OCI-M2 (cell line): ENCODE data around the gene MEF2C.
"Not testable (repeated sequence)": the region's sequence is repeated elsewhere in the genome, so short reads cannot be mapped to it uniquely, and the experiment has no call there.

Source experiments
- DNase-seq: peaks from one replicate; lab custom pipeline; 2025; ENCODE audit not compliant: unreplicated experiment; lab: John Stamatoyannopoulos, UW

MEF2C gene

GRCh38 chr5:88805151-88805784, 77.7 kb downstream of the MEF2C start:
- DNase-seq = no peak

- DNase-seq = no peak
These were observed 78.5 kb downstream of the MEF2C start for GRCh38 chr5:88804444-88804843.

- no peak for DNase-seq
These were observed 79.7 kb downstream of the MEF2C start for GRCh38 chr5:88803309-88803708.

- DNase-seq = no peak
These were observed 82.9 kb downstream of the MEF2C start for GRCh38 chr5:88799938-88800535.

GRCh38 chr5:88798933-88799332, 84.1 kb downstream of the MEF2C start:
- not testable (repeated sequence) for DNase-seq

DNA sequence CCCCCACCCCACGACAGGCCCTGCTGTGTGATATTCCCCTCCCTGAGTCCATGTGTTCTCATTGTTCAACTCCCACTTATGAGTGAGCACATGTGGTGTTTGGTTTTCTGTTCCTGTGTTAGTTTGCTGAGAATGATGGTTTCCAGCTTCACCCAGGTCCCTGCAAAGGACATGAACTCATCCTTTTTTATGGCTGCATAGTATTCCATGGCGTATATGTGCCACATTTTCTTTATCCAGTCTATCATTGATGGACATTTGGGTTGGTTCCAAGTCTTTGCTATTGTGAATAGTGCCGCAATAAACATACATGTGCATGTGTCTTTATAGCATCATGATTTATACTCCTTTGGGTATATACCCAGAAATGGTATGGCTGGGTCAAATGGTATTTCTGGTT, 89.2 kb downstream of the MEF2C start:
- DNase-seq = not testable (repeated sequence)

DNA sequence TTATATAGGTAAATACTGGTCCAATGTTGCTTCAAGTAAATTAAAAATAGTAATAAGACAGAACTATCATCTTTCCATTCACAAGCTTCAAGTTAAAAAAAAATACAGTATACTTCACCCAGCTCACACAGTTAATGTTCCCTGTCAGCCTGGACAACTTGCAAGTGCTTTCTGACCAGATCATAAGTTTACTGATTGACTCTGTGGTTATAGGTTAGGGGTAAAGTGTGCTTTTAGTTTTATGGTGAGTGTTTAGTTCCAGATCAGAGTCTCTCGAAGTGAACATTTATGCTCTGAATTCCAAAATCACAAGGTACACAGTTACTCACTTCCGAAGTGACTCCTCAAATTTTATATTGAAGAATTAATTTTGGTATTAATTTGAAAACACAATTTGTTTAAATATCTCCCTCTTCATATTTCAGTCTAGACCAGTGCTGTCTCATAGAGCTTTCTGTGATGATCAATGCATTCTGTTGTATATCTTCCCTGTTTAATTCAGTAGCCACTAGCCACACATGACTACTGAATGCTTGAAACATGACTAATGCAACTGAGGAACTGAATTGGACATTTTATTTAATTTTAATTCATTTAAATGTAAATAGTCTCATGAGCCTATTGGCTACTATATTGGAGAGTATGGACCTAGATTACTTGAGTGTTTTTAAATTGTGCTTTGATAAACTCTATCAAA, 90.7 kb downstream of the MEF2C start:
- DNase-seq = no peak

DNA sequence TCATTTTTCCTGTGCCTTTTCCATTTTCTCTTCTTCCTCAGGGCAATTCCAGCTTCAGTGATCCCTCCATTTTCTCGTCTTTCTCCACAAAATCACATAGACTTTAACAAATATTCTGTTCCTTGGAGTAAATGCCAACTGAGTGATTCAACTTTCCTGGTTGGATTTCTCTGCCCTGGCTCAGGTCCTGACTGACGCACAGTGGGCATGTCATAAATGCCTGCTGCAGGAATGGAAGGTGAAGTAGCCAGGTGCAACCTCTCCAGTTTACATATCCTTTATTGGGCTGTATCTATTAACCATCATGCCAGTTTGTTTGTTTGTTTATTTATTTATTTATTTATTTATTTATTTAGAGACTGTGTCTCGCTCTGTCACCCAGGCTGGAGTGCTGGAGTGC, 95.1 kb downstream of the MEF2C start:
- no peak for DNase-seq

DNA sequence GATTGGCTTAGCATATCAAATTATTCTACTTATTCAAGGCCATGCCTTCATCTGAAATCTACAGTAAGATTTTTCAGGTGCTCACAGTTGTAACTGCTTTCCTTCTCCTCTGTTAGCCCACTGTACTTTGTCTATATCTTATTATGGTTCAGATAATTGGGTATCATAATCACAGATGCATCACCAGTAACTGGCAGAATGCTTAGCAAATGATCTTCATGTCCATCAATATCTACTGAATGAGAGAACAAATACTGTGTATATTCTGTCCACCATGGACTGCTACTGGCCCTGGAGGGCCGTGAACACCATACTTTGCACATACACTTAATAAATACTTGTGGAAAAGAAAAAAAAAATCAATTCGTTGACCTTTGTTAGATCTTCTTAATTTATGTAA, 96.2 kb downstream of the MEF2C start:
- DNase-seq = no peak

DNA sequence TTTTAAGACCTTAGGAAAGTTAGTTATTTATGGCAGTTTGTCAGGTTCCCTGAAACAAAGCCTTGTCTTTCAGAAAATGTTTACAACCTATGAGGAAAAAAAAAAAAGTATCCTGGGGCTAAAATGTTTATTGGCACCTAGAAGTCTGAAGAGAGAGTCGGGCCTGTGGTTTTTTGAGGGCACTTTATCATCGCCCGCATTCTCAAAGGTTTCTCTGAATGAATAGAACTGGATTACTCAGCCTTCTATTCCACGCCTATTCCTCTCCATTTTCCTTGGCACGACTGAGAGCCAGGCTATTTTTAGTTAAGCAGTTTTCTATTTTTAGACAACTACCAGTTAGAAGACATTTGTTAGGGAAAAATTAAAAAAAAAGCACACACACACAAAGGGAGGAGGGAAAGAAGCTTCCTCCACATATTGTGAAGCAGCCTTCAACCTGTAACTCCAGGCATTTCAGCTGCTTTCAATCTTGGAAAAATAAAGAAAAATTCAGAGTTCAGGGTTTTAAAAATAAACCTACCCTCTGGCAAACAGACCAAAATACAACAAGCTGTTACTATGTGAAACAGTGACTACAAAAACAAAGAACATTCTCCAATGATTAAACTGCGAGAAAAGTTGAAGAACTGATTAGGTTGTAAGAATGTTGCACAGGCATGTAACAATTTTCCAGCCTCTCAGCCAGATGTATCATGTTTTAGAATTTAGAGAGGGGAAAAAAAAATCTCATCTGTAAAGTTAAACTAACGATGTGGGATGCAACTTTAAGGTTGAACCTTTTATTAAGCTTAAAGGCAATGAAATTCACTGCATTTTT, 97.0 kb downstream of the MEF2C start:
- no peak for DNase-seq

DNA sequence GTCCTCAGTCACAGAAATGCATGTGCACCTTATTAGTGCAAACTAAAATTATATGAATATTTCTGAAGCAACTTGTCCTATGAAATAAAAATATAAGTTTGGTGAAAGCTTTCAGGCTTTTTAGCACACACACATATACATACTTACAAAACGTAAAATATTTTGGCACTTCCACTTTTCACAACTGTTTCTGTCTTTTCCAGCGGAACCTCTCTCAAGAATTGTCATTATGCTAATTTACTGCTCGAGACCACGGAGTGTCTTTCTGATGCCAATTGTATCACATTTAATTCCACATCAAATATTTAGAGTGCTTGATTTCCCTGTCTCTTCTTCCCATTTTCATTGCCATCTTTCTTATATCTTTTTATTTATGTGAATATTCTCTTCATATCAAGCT, 100.4 kb downstream of the MEF2C start:
- DNase-seq = no peak

GRCh38 chr5:88780736-88781135, 102.2 kb downstream of the MEF2C start:
- DNase-seq = no peak

GRCh38 chr5:88778736-88779135, 104.2 kb downstream of the MEF2C start:
- DNase-seq = no peak

DNA sequence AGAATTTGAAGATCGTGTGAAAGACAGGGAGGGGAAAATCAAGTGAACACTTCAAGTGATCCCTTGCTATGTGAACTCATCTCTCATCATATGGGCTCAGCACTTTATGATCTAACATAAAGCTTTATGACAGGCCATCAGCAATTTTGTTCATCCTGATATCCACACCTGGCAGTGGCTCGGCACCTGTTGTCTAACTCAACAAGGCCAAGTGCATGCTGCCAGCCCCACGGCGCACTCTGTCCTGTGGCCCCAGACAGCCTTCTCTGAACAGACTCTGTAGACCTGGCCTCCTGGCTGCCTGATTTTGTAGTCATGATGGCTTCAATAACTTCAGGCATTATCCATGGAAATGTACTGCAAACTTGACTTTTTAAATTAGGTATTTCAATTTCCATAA, 106.3 kb downstream of the MEF2C start:
- DNase-seq = no peak

DNA sequence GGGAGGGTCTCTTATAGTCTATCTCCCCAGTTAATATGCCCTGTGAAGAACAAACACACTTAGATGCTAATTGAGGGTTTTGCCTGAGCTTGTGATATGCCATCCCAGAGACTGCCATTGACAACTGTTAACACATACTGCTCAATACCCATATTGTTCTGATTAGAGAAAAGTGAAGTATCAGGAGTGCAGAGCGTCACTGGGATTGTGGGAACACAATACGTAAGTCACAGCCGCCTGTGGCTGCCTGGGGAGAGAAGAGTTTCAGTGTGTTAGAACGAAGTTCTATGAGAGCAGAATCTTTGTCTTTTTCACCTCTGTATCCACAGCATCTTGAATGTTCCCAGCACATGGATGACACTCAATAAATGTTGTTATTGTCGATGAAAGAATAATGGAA, 110.2 kb downstream of the MEF2C start:
- DNase-seq = no peak

DNA sequence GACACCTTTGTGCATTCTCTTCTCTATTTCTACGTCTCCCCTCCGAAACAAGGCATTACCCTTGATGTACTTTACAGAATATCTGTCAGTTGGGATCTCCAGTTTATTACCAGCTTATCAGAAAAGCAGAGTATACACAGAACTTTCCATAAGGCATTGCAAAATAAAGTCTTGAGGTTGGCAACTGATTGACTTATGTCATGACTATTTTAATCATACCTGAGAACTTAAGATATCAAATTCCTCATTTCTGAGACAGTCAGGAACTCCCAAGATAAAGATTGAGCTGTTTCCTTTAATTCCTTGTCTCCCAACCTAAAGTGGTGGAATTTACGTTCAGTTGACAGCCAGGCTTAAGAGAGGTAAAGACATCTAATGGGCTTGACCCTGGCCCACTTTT, 110.9 kb downstream of the MEF2C start:
- DNase-seq = no peak

- DNase-seq = no peak
These were observed 112.4 kb downstream of the MEF2C start for GRCh38 chr5:88770276-88771257.

DNA sequence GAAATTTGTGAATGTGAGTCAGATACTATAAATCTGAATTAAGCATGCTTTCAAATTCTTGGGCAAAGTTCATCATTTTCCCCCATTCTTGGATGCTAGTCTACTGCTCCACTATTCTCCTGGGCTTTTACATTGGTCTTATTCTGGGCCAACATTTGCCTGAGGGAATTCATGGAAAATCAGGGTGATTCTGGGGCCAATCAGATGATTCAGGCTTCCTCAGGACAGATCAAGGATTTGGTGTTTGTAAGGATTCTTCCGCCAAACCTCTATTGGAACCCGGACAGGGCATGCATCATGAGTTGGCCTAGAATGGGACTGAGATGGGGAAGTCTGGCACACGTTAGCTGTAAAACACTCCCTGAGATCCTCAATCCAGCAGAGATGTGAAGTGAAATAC, 113.8 kb downstream of the MEF2C start:
- no peak for DNase-seq

GRCh38 chr5:88768411-88768810, 114.6 kb downstream of the MEF2C start:
- DNase-seq = no peak

DNA sequence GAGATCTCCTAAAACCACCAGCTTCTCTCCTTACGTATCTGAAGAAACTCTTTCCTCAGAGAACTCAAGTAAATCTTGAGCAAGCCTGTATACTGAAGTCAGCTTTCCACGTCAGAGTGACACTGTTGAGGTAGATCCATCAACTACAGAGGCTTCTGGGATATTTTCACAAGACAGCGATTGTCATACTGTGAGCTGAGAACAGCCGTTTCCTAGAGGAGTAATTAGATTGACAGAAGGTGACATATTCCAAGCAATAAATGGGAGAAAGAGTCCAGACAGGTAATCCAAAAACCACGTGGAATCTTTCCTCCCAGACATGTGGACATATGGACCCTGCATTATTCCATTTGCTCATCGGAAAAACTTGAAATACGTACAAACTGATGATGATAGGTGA, 117.2 kb downstream of the MEF2C start:
- no peak for DNase-seq

DNA sequence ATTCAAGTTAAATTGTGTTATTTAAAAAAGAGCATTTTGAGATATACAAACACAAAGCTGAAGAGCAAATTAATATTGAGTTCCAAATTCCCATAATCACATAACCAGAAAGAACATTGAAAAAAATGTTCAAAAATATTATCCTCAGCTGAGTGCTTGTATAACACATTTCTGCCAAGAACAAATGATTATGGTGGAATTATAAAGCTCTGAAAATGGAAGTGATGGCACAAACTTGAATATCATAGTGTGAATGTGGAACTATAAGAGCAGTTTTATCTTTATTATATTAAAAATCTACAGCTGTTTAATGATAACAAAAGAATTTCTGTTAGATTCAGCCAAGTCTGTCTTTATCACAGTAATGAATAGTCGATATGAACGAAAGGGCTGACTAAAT, 117.8 kb downstream of the MEF2C start:
- DNase-seq = no peak
